Measurements from ENCODE around the gene ARHGEF12.

DNA sequence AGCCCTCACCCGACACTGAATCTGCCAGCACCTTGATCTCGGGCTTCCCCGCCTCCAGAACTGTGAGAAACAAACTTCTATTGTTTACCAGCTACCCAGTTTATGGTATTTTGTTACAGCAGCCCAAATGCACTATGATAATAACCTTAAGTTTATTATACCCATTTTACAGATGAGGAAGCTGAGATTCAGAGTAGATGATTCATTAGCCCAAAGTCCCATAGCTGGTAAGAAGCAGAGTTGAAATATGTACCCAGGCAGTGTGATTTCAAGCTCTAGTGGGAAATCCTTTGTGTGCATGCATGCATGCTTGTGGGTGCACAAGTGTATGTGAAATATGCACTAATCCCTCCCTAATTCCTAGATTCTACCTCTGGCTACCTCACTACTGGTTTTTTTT lies 183.3 kb downstream of the ARHGEF12 start:
- TF ChIP-seq CTCF (IDR thresholded peaks at IDR 0.05; ENCODE audit: insufficient read depth, low read length, poor library complexity, severe bottlenecking) (no peak), EZH2phosphoT487 (conservative IDR thresholded peaks at IDR 0.05; ENCODE audit: low read length) (no peak)
